Activated CD4-positive, alpha-beta T cell treated with anti-CD3 and anti-CD28 coated beads for 36 hours (primary cell): ENCODE results near the gene EVX1. TPM values are rescaled to one million over a fixed set of nuclear protein-coding genes. Genes with fewer than 3 reads are reported as not detected.

Source experiments
- ATAC-seq: fragments of 200-7000 bp; cut with Tn5 transposase; one replicate; pipeline ENCODE4 v1.10.0; 2021; ENCODE audit warnings: mild to moderate bottlenecking, moderate library complexity
- CTCF ChIA-PET: fragments of 350-600 bp; sonication (Branson Sonifier 250); formaldehyde crosslinking; loops from one replicate; lab custom pipeline; 2021; ENCODE audit warnings: antibody characterized with exemption; lab: Charles Lee
- POLR2A ChIA-PET: fragments of 350-600 bp; sonication (Branson Sonifier 250); formaldehyde crosslinking; loops from one replicate; lab custom pipeline; 2021; ENCODE audit warnings: antibody characterized with exemption, inconsistent platforms; lab: Charles Lee
- DNase-seq: peaks from one replicate; pipeline ENCODE4 v3.0.0-alpha.2; 2020
- H3K27ac Mint-ChIP-seq: one replicate; pipeline ENCODE4 v1.8.0; 2021; ENCODE audit warnings: mixed read lengths
- H3K27me3 Mint-ChIP-seq: one replicate; pipeline ENCODE4 v1.8.0; 2021; ENCODE audit warnings: mixed read lengths
- H3K36me3 Mint-ChIP-seq: one replicate; pipeline ENCODE4 v1.8.0; 2021; ENCODE audit warnings: low read depth, mixed read lengths
- H3K4me1 Mint-ChIP-seq: one replicate; pipeline ENCODE4 v1.8.0; 2021; ENCODE audit warnings: mixed read lengths
- H3K4me3 Mint-ChIP-seq: one replicate; pipeline ENCODE4 v1.8.0; 2021; ENCODE audit warnings: mild to moderate bottlenecking, moderate library complexity, mixed read lengths
- H3K9me3 Mint-ChIP-seq: one replicate; pipeline ENCODE4 v1.8.0; 2021; ENCODE audit warnings: low read depth, mixed read lengths
- intact Hi-C, 2 experiments: fragments of 100-400 bp; cut with DNase I in 1 of 2; cut with micrococcal nuclease in 1 of 2; formaldehyde crosslinking; loops; one replicate each; pipeline versions ENCODE4 v1.14.2 to v1.15.1; 2022 to 2024; cut with DNase I, micrococcal nuclease
- total RNA-seq, 2 experiments: library from RNA; stranded (reverse); gene quantifications; one replicate each; pipeline ENCODE4 v1.2.3, GENCODE V29; 2021

Gene EVX1
- total RNA-seq, 2 experiments from 2014 or later, result not detected

DNA sequence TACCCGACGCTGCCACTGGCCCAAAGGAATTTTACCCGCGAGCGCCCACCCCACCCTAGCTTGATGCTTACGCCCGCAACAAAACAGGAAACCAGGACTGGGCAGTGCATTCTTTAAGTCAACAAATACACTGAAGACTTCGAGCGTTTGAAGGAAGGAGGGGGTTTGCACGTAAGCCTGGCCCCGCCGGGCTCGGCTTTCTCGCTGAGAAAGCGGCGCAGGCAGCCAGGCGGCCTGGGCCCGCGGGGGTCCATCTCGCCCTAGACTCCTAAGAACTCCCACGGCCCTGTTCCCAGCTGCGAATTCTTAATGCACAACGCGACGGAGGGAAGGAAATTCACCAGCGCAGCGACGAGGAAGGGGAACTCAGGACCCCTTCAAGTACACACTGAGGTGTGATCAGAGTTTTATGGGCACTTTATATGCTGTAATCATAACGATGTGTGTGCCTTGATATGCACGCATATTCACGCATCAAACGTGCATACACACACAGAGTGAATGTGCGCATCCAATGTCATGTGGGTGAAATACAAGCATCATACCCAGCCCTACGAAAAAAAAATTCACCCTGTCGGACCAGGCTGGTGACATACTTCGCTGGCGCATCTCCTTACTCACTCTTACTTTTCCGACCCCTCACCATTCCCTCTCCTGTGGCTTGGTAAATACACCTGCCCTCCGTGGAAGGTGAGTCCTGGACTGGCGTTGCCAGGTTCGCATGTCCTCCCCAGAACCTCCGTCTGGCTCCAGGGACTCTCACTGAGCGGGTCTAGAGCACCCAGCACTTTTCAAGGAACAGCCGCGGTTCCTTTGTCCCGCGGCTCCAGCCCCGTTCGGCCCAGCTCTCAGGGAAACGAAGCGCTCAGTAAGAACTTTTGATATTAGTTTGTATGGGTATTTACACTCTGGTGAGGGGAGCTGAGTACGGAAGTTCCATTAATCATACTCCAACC lies 37.0 kb upstream of the EVX1 start:
- Mint-ChIP-seq H3K4me3 (no peak overlapping the region), H3K27me3 (peaks cover 82% of the 10 kb centered on the region), H3K9me3 (no peaks in the 10 kb centered on the region), H3K36me3 (no peaks in the 10 kb centered on the region), H3K27ac (no peak overlapping the region), H3K4me1 (peaks cover 27% of the 10 kb centered on the region)
- intact Hi-C loops, result loop anchor here in 1 of 2 experiments (2.0 kb wide), 1 partner anchor 39 kb away; no protein-coding TSS in a partner anchor
- ATAC-seq, result no peak
- no peak for DNase-seq
- ChIA-PET CTCF (interaction anchor here (0.8 to 3.1 kb wide), 6 partner anchors 9 to 46 kb away, joined by 3 to 18 read pairs (median 4); partner anchors contain the start of gene HOXA11), POLR2A (no interaction called here)

- peaks cover 19% of the 10 kb centered on the region for H3K4me1 Mint-ChIP-seq
- intact Hi-C loops, result no loop called here
- H3K36me3 Mint-ChIP-seq, result no peaks in the 10 kb centered on the region
- no peak overlapping the region for H3K4me3 Mint-ChIP-seq
- DNase-seq, result no peak
- POLR2A ChIA-PET, result no interaction called here
- H3K27ac Mint-ChIP-seq, result no peak overlapping the region
- CTCF ChIA-PET, result interaction anchor here (0.7 to 3.1 kb wide), 7 partner anchors 11 to 37 kb away, joined by 3 to 18 read pairs (median 3); no protein-coding TSS in a partner anchor
- ATAC-seq, result no peak
- no peaks in the 10 kb centered on the region for H3K9me3 Mint-ChIP-seq
- peaks cover 78% of the 10 kb centered on the region for H3K27me3 Mint-ChIP-seq
Measured at GRCh38 chr7:27207348-27207985, 35.1 kb upstream of the EVX1 start.

DNA sequence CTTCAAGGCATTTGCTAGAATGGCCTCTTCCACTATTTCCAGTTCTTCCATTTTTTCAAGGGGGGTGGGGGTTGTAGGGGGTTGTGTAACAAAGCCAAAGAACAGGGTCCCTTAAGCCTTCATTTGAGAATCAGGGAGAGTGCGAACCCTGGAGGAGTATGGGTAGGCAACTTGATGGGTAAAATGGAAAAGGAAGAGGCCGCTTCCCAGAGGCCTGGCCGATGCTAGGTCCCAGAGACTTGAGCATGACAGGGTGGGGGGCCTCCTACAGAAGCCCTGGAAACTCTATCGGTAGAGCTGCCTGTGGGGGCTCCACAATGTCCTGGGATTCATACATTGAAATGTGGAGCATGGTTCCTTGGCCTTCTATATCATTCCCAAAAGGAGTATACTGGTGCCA lies 33.6 kb upstream of the EVX1 start:
- H3K4me3 Mint-ChIP-seq, result no peak overlapping the region
- no peak for ATAC-seq
- H3K27ac Mint-ChIP-seq, result no peak overlapping the region
- ChIA-PET CTCF (interaction anchor here (0.9 to 3.1 kb wide), 5 partner anchors 8 to 537 kb away, joined by 3 to 18 read pairs (median 5); no protein-coding TSS in a partner anchor), POLR2A (no interaction called here)
- H3K9me3 Mint-ChIP-seq, result no peaks in the 10 kb centered on the region
- H3K27me3 Mint-ChIP-seq, result peaks cover 79% of the 10 kb centered on the region
- DNase-seq, result no peak
- intact Hi-C loops, result no loop called here
- no peaks in the 10 kb centered on the region for H3K36me3 Mint-ChIP-seq
- peaks cover 23% of the 10 kb centered on the region for H3K4me1 Mint-ChIP-seq

- ChIA-PET CTCF (interaction anchor here (0.6 to 2.2 kb wide), 14 partner anchors 9 to 805 kb away, joined by 3 to 11 read pairs (median 4); no protein-coding TSS in a partner anchor), POLR2A (no interaction called here)
- no peaks in the 10 kb centered on the region for H3K9me3 Mint-ChIP-seq
- H3K4me1 Mint-ChIP-seq, result peaks cover 18% of the 10 kb centered on the region
- peaks cover 78% of the 10 kb centered on the region for H3K27me3 Mint-ChIP-seq
- no peaks in the 10 kb centered on the region for H3K36me3 Mint-ChIP-seq
- H3K4me3 Mint-ChIP-seq, result no peak overlapping the region
- intact Hi-C loops, result loop anchor here (1.0 to 5.0 kb wide), 5 partner anchors 42 to 812 kb away; no protein-coding TSS in a partner anchor
- no peak for DNase-seq
- no peak overlapping the region for H3K27ac Mint-ChIP-seq
- no peak for ATAC-seq
Measured at GRCh38 chr7:27209933-27210440, 32.6 kb upstream of the EVX1 start.

DNA sequence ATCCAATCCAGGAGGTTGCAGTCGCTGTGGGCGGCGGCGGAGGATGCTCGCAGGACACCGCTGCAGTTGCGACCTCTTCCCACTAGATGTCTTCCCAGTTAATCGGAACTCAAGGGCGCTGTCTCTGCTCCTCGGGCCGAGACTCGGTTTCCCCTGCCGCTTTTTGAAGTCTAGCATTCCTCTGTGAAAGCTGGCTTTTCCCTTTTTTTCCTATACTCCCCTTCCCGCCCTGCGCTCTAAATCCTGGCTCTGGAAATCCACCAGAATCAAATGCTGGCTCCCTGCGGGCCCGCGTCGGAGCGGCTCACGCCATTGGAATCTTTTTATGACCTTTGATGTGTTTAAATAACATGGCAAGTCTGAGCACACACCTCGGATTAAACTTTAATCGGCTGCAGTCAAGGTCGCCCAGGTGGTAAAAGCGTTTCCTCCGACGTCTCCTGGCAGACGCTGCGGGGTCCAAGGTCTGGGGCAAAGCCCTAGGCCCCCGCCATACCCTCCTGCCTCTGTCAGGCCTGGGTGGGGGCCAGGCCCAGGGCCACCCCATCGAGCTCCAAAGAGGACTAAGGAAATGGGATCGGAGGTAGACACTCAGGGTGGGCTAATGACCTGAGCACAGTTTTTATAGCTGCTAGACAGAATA lies 32.0 kb upstream of the EVX1 start:
- POLR2A ChIA-PET, result no interaction called here
- H3K4me1 Mint-ChIP-seq, result peaks cover 15% of the 10 kb centered on the region
- CTCF ChIA-PET, result interaction anchor here (0.7 to 2.2 kb wide), 16 partner anchors 9 to 804 kb away, joined by 3 to 11 read pairs (median 4); no protein-coding TSS in a partner anchor
- H3K36me3 Mint-ChIP-seq, result no peaks in the 10 kb centered on the region
- intact Hi-C loops, result loop anchor here (1.0 to 5.0 kb wide), 5 partner anchors 42 to 812 kb away; no protein-coding TSS in a partner anchor
- no peak overlapping the region for H3K4me3 Mint-ChIP-seq
- ATAC-seq, result peak; percentile 70
- peaks cover 79% of the 10 kb centered on the region for H3K27me3 Mint-ChIP-seq
- DNase-seq, result peak; percentile 77
- no peaks in the 10 kb centered on the region for H3K9me3 Mint-ChIP-seq
- H3K27ac Mint-ChIP-seq, result no peak overlapping the region

DNA sequence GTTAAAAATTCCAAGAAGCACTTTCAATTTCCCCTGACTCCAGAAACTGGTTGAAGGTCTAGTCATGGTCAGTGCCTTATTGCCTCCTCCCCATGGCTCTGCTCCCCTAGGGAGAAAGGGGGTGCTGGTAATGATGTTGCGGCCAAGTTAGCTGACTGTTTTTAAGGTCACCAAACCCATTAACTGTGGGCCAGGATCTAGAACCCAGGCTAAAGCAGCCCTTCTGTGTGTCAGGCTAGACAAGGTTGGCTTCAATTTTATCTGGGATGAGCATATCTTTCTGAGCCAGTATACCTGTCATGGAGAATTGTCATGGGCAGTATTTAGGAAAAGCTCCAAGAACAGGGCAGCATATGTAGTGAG lies 31.5 kb upstream of the EVX1 start:
- Mint-ChIP-seq H3K27me3 (peaks cover 78% of the 10 kb centered on the region), H3K36me3 (no peaks in the 10 kb centered on the region), H3K27ac (no peak overlapping the region), H3K9me3 (no peaks in the 10 kb centered on the region), H3K4me1 (peaks cover 10% of the 10 kb centered on the region), H3K4me3 (no peak overlapping the region)
- intact Hi-C loops, result loop anchor here (5.0 kb wide), 3 partner anchors 41 to 811 kb away; no protein-coding TSS in a partner anchor
- POLR2A ChIA-PET, result no interaction called here
- CTCF ChIA-PET, result interaction anchor here (0.7 to 2.2 kb wide), 11 partner anchors 8 to 710 kb away, joined by 3 to 11 read pairs (median 6); no protein-coding TSS in a partner anchor
- ATAC-seq (no peak), DNase-seq (no peak)

DNA sequence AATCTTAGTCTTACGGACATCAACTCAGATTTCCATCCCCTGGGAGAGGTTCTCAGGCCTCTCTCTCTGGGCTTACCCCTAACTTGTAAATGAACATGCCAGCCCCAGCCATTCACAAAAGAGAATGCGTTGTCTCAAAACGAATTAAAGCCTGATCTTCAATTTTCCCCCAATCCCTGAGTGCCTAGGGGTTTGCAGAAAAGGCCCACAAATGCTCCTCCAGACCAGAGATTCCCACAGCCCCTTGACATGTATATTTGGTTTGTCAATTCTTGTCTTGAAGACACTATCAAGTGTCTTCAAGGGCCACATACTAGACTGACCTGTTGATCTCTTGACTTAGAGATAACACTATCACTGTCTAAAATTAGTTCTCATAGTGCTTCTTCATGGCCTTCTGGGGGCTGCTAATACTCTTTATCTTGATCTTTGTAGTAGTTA lies 30.8 kb upstream of the EVX1 start:
- Mint-ChIP-seq H3K9me3 (no peaks in the 10 kb centered on the region), H3K27me3 (peaks cover 77% of the 10 kb centered on the region)

DNA sequence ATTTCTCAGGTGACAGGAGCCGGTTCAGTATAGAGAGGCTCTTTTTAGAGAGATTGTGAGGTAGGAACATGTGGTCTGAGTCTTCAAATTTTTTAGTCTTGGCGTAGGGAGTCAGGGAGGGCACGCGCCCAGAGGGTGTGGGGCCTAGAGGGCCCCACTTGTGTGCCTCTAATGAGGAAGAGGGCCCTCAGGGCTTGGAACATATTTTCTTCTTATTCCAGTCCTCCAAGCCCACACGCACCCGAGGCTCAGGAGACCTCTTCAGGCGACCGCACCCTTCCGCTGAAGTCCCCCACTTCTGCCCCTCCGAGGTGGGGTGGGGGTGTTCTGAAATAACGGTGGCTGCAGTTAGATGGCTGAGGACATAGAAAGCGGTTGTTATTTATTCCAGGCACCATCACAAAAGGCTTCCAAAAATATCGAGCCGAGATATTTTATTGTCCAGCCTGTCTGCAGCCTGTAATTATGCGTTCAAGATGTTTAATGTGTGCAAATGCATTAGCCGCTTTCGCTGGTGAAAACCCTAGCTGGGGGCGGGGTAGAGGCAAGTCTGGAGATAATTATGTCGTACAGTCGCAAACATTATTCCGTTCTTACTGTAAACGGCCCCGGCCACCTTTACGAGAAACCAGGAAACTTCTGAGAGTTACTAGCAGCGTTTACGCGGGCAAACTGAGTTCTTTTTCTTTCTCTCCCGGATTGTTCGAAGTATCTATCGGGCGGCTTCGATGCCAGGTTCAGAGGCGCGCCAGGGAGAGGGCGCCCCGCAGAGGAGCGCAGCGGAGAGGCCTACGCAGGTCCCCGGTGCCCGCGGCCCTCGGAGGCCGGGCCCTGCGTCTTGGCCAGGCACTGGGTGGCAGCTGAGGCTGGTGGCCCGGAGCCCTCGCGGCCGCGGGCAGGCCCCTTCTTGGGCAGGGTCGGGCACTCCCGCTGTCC lies 29.8 kb upstream of the EVX1 start:
- DNase-seq, result no peak
- no peak overlapping the region for H3K27ac Mint-ChIP-seq
- ChIA-PET CTCF (interaction anchor here (0.8 to 1.6 kb wide), 4 partner anchors 10 to 18 kb away, joined by 3 to 7 read pairs (median 3); no protein-coding TSS in a partner anchor), POLR2A (no interaction called here)
- peaks cover 8% of the 10 kb centered on the region for H3K4me1 Mint-ChIP-seq
- H3K4me3 Mint-ChIP-seq, result no peak overlapping the region
- no peaks in the 10 kb centered on the region for H3K36me3 Mint-ChIP-seq
- peaks cover 75% of the 10 kb centered on the region for H3K27me3 Mint-ChIP-seq
- H3K9me3 Mint-ChIP-seq, result no peaks in the 10 kb centered on the region
- peak; percentile 38 for ATAC-seq
- intact Hi-C loops, result loop anchor here (5.0 kb wide), 3 partner anchors 40 to 810 kb away; no protein-coding TSS in a partner anchor

More for the DNA sequence above, 30.8 kb upstream of the EVX1 start:
- H3K4me3 Mint-ChIP-seq, result no peak overlapping the region
- intact Hi-C loops, result loop anchor here (5.0 kb wide), 3 partner anchors 41 to 811 kb away; no protein-coding TSS in a partner anchor
- no peaks in the 10 kb centered on the region for H3K36me3 Mint-ChIP-seq
- peaks cover 8% of the 10 kb centered on the region for H3K4me1 Mint-ChIP-seq
- no peak for DNase-seq
- CTCF ChIA-PET, result interaction anchor here (0.7 to 2.2 kb wide), 8 partner anchors 9 to 144 kb away, joined by 3 to 11 read pairs (median 4); no protein-coding TSS in a partner anchor
- ATAC-seq, result no peak
- POLR2A ChIA-PET, result no interaction called here
- no peak overlapping the region for H3K27ac Mint-ChIP-seq

GRCh38 chr7:27213433-27214238 lies 29.0 kb upstream of the EVX1 start:
- peaks cover 8% of the 10 kb centered on the region for H3K4me1 Mint-ChIP-seq

More at GRCh38 chr7:27213433-27214238, 29.0 kb upstream of the EVX1 start:
- Mint-ChIP-seq H3K27ac (no peak overlapping the region), H3K36me3 (no peaks in the 10 kb centered on the region), H3K27me3 (peaks cover 71% of the 10 kb centered on the region), H3K9me3 (no peaks in the 10 kb centered on the region), H3K4me3 (no peak overlapping the region)
- ATAC-seq (no peak), DNase-seq (no peak)
- ChIA-PET CTCF (interaction anchor here (0.8 kb wide), 1 partner anchor 17 kb away, joined by 3 read pairs; no protein-coding TSS in a partner anchor), POLR2A (no interaction called here)
- intact Hi-C loops, result loop anchor here (5.0 kb wide), 3 partner anchors 39 to 809 kb away; no protein-coding TSS in a partner anchor
